ENCODE results near the gene PDCD2. TPM values are rescaled to one million over a fixed set of nuclear protein-coding genes. Genes with fewer than 3 reads are reported as not detected.

The PDCD2 gene
- total RNA-seq, 4 donors from 2014 or later: 61.5 to 113 (median 83.0) TPM

DNA sequence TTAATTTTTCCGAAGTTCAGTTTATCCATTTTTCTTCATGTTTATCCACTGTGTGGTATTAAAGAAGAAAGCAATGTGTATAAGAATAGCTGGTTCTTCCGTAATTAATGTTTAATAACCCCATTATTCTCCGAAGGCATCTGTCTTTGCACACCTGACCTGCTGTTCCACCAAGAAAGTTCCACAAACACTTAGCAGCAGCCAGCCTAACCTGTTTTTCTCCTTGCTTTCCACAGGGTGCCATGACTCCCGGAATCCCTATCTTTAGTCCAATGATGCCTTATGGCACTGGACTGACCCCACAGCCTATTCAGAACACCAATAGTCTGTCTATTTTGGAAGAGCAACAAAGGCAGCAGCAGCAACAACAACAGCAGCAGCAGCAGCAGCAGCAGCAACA lies 22.9 kb downstream of the PDCD2 start:
- in situ Hi-C loops (cut with MboI; ENCODE audit: low sequenced_read_pairs in 4 of 4): no loop called here
- H3K9me3 ChIP-seq: no peaks in the 10 kb centered on the region
- H3K4me3 ChIP-seq: no peak overlapping the region
- intact Hi-C loops (cut with DNase I; ENCODE audit: low total_unique reads): no loop called here
- no peaks in the 10 kb centered on the region for H3K27me3 ChIP-seq
- ATAC-seq: no peak
- no peak for DNase-seq
- TF ChIP-seq, protein P1, sequence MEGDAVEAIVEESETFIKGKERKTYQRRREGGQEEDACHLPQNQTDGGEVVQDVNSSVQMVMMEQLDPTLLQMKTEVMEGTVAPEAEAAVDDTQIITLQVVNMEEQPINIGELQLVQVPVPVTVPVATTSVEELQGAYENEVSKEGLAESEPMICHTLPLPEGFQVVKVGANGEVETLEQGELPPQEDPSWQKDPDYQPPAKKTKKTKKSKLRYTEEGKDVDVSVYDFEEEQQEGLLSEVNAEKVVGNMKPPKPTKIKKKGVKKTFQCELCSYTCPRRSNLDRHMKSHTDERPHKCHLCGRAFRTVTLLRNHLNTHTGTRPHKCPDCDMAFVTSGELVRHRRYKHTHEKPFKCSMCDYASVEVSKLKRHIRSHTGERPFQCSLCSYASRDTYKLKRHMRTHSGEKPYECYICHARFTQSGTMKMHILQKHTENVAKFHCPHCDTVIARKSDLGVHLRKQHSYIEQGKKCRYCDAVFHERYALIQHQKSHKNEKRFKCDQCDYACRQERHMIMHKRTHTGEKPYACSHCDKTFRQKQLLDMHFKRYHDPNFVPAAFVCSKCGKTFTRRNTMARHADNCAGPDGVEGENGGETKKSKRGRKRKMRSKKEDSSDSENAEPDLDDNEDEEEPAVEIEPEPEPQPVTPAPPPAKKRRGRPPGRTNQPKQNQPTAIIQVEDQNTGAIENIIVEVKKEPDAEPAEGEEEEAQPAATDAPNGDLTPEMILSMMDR (IDR thresholded peaks at IDR 0.05 in 4 of 5, conservative IDR thresholded peaks at IDR 0.05 in 1 of 5): no peak
- no peak for TF ChIP-seq POLR2A (IDR thresholded peaks at IDR 0.05)
- H3K27ac ChIP-seq: no peak overlapping the region
- peaks cover 0 to 73% of the 10 kb centered on the region in 2 donors for H3K36me3 ChIP-seq
- peaks cover 0 to under 1% of the 10 kb centered on the region in 2 donors for H3K4me1 ChIP-seq

DNA sequence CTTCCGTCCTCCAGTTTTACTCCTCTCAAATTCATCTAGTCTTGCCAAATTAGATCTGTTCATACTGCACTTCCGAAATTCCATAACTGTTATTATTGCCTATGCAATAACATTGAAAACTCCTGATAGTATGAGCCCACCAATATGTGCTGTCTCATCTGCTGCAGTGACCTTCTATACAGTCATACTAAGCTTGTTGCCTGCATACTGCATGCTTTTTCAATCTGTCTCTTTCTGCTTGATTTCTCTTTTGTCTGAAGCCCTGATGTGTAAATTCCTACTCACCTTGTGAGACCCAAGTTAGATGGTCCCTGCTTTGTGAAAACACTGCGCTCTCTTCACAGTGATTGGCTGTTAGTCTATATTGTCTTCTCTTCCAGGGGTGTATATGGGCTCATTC lies 29.1 kb downstream of the PDCD2 start:
- peak overlapping the region; percentile 93 to 98 (median 94) for H3K27ac ChIP-seq
- H3K4me1 ChIP-seq: peaks cover 34 to 40% of the 10 kb centered on the region in 2 donors
- ATAC-seq (no peak), DNase-seq (no peak)
- H3K9me3 ChIP-seq: no peaks in the 10 kb centered on the region
- intact Hi-C loops (cut with DNase I; ENCODE audit: low total_unique reads): loop anchor here (10.0 kb wide), 1 partner anchor 831 kb away; the partner anchor contains the start of gene PHF10
- H3K36me3 ChIP-seq: peaks cover 0 to 19% of the 10 kb centered on the region in 2 donors
- no peaks in the 10 kb centered on the region for H3K27me3 ChIP-seq
- H3K4me3 ChIP-seq: peak overlapping the region; percentile 75 to 95 (median 80)
- in situ Hi-C loops (cut with MboI; ENCODE audit: low sequenced_read_pairs in 4 of 4): loop anchor here in 3 of 4 donors (10.0 kb wide), 1 partner anchor 801 kb away; the partner anchor contains the start of genes DYNLT2 (in 3 of the 3) and ERMARD (in 3 of the 3)
- no peak for TF ChIP-seq POLR2A (IDR thresholded peaks at IDR 0.05)
- TF ChIP-seq, protein P1 (IDR thresholded peaks at IDR 0.05 in 4 of 5, conservative IDR thresholded peaks at IDR 0.05 in 1 of 5): no peak

DNA sequence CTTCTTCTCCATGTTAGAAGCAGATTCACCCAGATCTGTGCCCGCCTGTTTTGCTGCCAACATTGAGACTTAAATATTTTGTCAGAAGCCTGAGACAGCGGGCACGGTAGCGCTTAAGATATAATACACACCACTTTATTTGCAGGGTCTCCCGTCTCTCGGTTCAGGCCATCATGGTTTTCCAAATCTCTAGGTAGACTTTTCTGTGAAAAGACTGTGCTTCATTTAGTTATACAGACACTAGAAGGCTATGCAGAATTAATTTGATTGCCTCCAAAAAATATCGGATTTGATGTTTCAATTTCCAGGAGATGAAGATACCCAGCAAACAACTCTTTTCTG lies 29.7 kb downstream of the PDCD2 start:
- in situ Hi-C loops (cut with MboI; ENCODE audit: low sequenced_read_pairs in 4 of 4): loop anchor here in 3 of 4 donors (10.0 kb wide), 1 partner anchor 800 kb away; the partner anchor contains the start of genes DYNLT2 (in 3 of the 3) and ERMARD (in 3 of the 3)
- no peak for DNase-seq
- TF ChIP-seq, protein P1 (IDR thresholded peaks at IDR 0.05 in 4 of 5, conservative IDR thresholded peaks at IDR 0.05 in 1 of 5): no peak
- TF ChIP-seq POLR2A (IDR thresholded peaks at IDR 0.05): no peak
- Histone ChIP-seq H3K4me3 (peak overlapping the region; percentile 75 to 95 (median 80)), H3K27ac (peak overlapping the region; percentile 93 to 98 (median 94)), H3K9me3 (no peaks in the 10 kb centered on the region), H3K27me3 (no peaks in the 10 kb centered on the region), H3K4me1 (peaks cover 39 to 45% of the 10 kb centered on the region in 2 donors), H3K36me3 (peaks cover 0 to 17% of the 10 kb centered on the region in 2 donors)
- intact Hi-C loops (cut with DNase I; ENCODE audit: low total_unique reads): loop anchor here (1.0 to 10.0 kb wide), 3 partner anchors 30 to 830 kb away; partner anchors contain the start of genes DYNLT2, ERMARD, PDCD2 and PHF10
- ATAC-seq: no peak

DNA sequence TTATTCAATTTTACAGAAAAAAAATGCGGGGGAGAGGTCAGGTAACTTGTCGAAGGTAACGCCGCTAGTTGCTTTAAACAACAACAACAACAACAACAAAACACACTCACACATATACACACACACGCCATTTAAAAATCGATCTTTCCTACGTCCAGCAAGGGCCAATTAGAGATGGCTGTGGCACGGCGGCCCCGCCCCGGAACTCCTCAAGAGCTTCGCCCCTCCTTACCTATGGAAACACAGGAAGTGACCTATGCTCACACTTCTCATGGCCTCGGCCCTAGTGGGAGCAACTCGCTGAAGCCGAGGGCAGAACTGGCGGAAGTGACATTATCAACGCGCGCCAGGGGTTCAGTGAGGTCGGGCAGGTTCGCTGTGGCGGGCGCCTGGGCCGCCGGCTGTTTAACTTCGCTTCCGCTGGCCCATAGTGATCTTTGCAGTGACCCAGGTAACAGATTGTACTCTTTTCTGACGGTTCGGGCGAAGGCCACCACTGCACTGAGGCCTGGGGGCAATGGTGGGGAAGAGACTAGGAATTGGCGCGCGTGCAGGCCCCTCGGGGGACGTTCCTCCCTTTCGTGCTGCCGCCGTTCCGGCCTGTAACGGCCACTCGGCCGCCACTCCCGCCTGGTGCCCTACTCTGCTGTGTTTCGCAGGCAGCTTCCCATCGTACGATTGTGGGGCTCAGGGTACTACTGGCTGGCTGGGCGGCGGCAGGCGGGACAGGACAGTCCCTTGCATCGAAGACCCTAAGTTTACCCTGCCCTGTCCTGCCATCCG lies 30.2 kb downstream of the PDCD2 start, which contains the start of gene TBP:
TBP (plus strand) TSS at position 357 of the 783 bp plus-strand sequence. CDS start 2,661 bp downstream, outside the sequence.
- ATAC-seq: peak; percentile 91 to 92
- H3K27me3 ChIP-seq: no peaks in the 10 kb centered on the region
- peaks cover 45 to 51% of the 10 kb centered on the region in 2 donors for H3K4me1 ChIP-seq
- no peaks in the 10 kb centered on the region for H3K9me3 ChIP-seq
- peak within 1 kb of the TSS; percentile 75 to 95 (median 80) for H3K4me3 ChIP-seq
- TF ChIP-seq, protein P1 (IDR thresholded peaks at IDR 0.05 in 4 of 5, conservative IDR thresholded peaks at IDR 0.05 in 1 of 5): no peak
- peak; percentile 37 to 71 for TF ChIP-seq POLR2A (IDR thresholded peaks at IDR 0.05)
- intact Hi-C loops (cut with DNase I; ENCODE audit: low total_unique reads) (loop anchor here (1.0 to 10.0 kb wide), 3 partner anchors 30 to 829 kb away; partner anchors contain the start of genes DYNLT2, ERMARD, PDCD2 and PHF10), in situ Hi-C loops (cut with MboI; ENCODE audit: low sequenced_read_pairs in 4 of 4) (loop anchor here in 3 of 4 donors (10.0 kb wide), 1 partner anchor 799 kb away; the partner anchor contains the start of genes DYNLT2 (in 3 of the 3) and ERMARD (in 3 of the 3))
- peaks cover 0 to 14% of the 10 kb centered on the region in 2 donors for H3K36me3 ChIP-seq
- DNase-seq: peak; percentile 98 to 99
- peak within 1 kb of the TSS; percentile 93 to 98 (median 94) for H3K27ac ChIP-seq
